B cell (primary cell): Measurements from ENCODE around the gene NTN1.

Experiments used
- CTCF ChIP-seq: fragments of 200-600 bp; IDR thresholded peaks from one replicate; pipeline ENCODE4 v1.8.0; 2022; ENCODE audit warnings: antibody characterized with exemption, mild to moderate bottlenecking
- EZH2 ChIP-seq: IDR thresholded peaks from 2 replicates; pipeline ENCODE4 v1.6.1; 2012; ENCODE audit warnings: borderline replicate concordance, low read depth, mild to moderate bottlenecking, moderate library complexity, low read length; ENCODE audit not compliant: insufficient read depth, poor library complexity, severe bottlenecking

DNA sequence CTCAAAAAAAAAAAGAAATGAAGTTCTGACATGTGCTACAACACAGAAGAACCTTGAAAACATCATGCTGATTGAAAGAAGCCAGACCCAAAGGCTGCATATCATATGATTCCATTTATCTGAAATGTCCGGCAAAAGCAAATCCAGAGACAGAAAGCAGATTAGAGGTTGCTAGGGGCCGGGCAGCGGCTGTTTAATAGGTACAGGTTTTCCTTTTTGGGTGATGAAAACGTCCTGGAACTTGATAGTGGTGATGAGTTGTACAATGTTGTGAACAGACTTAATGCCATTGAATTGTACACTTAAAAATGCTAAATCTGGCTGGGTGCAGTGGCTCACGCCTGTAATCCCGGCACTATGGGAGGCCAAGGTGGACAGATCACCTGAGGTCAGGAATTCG lies 166.5 kb downstream of the NTN1 start:
- TF ChIP-seq CTCF (no peak), EZH2 (no peak)
